Erythroblast (primary cell): ENCODE measurements around the gene ZC3H8.

Source experiments
- GATA1 ChIP-seq: IDR thresholded peaks from 2 replicates; pipeline ENCODE4 v1.6.1; 2011; ENCODE audit warnings: low read depth, mild to moderate bottlenecking, control low read depth, low read length, moderate library complexity
- POLR2A ChIP-seq: IDR thresholded peaks from 2 replicates; pipeline ENCODE4 v1.6.1; 2011; ENCODE audit warnings: mild to moderate bottlenecking, low read length

GRCh38 chr2:112185131-112185530 is 69.7 kb downstream of the ZC3H8 start:
- TF ChIP-seq POLR2A (no peak), GATA1 (no peak)
